AG04450 (cell line): ENCODE results near the gene ZFYVE28. TPM values are rescaled to one million over a fixed set of nuclear protein-coding genes. Genes with fewer than 3 reads are reported as not detected.

ENCODE experiments used
- CTCF ChIA-PET: fragments of 300-600, 350-600 bp; formaldehyde crosslinking; extraction: SDS; loops from one replicate; lab custom pipeline; 2022; ENCODE audit warnings: antibody characterized with exemption, inconsistent platforms; lab: Charles Lee
- POLR2A ChIA-PET: fragments of 350-600 bp; formaldehyde crosslinking; extraction: SDS; loops from one replicate; lab custom pipeline; 2021; ENCODE audit warnings: antibody characterized with exemption, inconsistent platforms; lab: Yijun Ruan, JAX
- DNase-seq: peaks from one replicate; pipeline ENCODE4 v3.0.0-alpha.2; 2011; ENCODE audit warnings: low read depth, low spot score
- H3K27ac ChIP-seq: one replicate; pipeline ENCODE4 v1.5.1; 2012; ENCODE audit warnings: low read depth, low read length, control low read depth
- H3K27me3 ChIP-seq: one replicate; pipeline ENCODE4 v1.6.0; 2012; ENCODE audit warnings: low read length; ENCODE audit not compliant: control insufficient read depth, insufficient read depth
- H3K4me3 ChIP-seq: 2 replicates; pipeline ENCODE4 v1.5.1; 2011; ENCODE audit warnings: mild to moderate bottlenecking, low read depth, low read length, control low read depth
- H3K9me3 ChIP-seq: 2 replicates; pipeline ENCODE4 v1.5.1; 2012; ENCODE audit warnings: low read length; ENCODE audit not compliant: control insufficient read depth, insufficient read depth
- CTCF ChIP-seq: IDR thresholded peaks from 2 replicates; pipeline ENCODE4 v1.5.1; 2011; ENCODE audit warnings: low read depth, low read length, control low read depth, inconsistent platforms
- polyA plus RNA-seq: library from polyadenylated mRNA; depleted of rRNA; stranded (reverse); fragments of >200 nt; gene quantifications from 2 replicates; pipeline ENCODE4 v1.2.3, GENCODE V29; 2011

ZFYVE28 gene
- polyA plus RNA-seq, 1 experiment = 2.2 TPM

GRCh38 chr4:2269618-2270163 lies 148.8 kb downstream of the ZFYVE28 start:
- Histone ChIP-seq H3K4me3 (no peak overlapping the region), H3K9me3 (no peaks in the 10 kb centered on the region; the same call in 1 of the 2 replicates), H3K27ac (no peak overlapping the region), H3K27me3 (peaks cover 2% of the 10 kb centered on the region)
- no peak for TF ChIP-seq CTCF
- CTCF ChIA-PET = interaction anchor here (1.1 kb wide), 1 partner anchor 84 kb away, joined by 3 read pairs; no protein-coding TSS in a partner anchor
- POLR2A ChIA-PET = no interaction called here
- DNase-seq = no peak

GRCh38 chr4:2269206-2269531 lies 149.3 kb downstream of the ZFYVE28 start:
- Histone ChIP-seq H3K27me3 (peaks cover 2% of the 10 kb centered on the region), H3K4me3 (no peak overlapping the region), H3K9me3 (no peaks in the 10 kb centered on the region; the same call in 1 of the 2 replicates), H3K27ac (no peak overlapping the region)
- ChIA-PET CTCF (interaction anchor here (1.1 kb wide), 1 partner anchor 85 kb away, joined by 3 read pairs; no protein-coding TSS in a partner anchor), POLR2A (no interaction called here)
- TF ChIP-seq CTCF = no peak
- DNase-seq = no peak

- ChIA-PET CTCF (interaction anchor here (1.1 kb wide), 1 partner anchor 86 kb away, joined by 3 read pairs; no protein-coding TSS in a partner anchor), POLR2A (no interaction called here)
Measured at GRCh38 chr4:2268357-2269205, 149.9 kb downstream of the ZFYVE28 start.

GRCh38 chr4:2267841-2268240 lies 150.6 kb downstream of the ZFYVE28 start:
- POLR2A ChIA-PET = no interaction called here
- Histone ChIP-seq H3K9me3 (no peaks in the 10 kb centered on the region), H3K27me3 (peaks cover 2% of the 10 kb centered on the region), H3K4me3 (no peak overlapping the region), H3K27ac (no peak overlapping the region)
- CTCF ChIA-PET = no interaction called here
- no peak for DNase-seq
- no peak for TF ChIP-seq CTCF

More at GRCh38 chr4:2268357-2269205, 149.9 kb downstream of the ZFYVE28 start:
- no peak overlapping the region for H3K4me3 ChIP-seq
- H3K27ac ChIP-seq = no peak overlapping the region
- no peak for TF ChIP-seq CTCF
- DNase-seq = no peak
- H3K9me3 ChIP-seq = no peaks in the 10 kb centered on the region; the same call in 1 of the 2 replicates
- peaks cover 2% of the 10 kb centered on the region for H3K27me3 ChIP-seq

- no peak for TF ChIP-seq CTCF
- Histone ChIP-seq H3K27ac (no peak overlapping the region), H3K4me3 (no peak overlapping the region), H3K9me3 (no peaks in the 10 kb centered on the region), H3K27me3 (peaks cover 2% of the 10 kb centered on the region)
- ChIA-PET CTCF (no interaction called here), POLR2A (no interaction called here)
- no peak for DNase-seq
Measured at GRCh38 chr4:2267320-2267811, 151.1 kb downstream of the ZFYVE28 start.
